ENCODE results near the gene SNW1.

DNA sequence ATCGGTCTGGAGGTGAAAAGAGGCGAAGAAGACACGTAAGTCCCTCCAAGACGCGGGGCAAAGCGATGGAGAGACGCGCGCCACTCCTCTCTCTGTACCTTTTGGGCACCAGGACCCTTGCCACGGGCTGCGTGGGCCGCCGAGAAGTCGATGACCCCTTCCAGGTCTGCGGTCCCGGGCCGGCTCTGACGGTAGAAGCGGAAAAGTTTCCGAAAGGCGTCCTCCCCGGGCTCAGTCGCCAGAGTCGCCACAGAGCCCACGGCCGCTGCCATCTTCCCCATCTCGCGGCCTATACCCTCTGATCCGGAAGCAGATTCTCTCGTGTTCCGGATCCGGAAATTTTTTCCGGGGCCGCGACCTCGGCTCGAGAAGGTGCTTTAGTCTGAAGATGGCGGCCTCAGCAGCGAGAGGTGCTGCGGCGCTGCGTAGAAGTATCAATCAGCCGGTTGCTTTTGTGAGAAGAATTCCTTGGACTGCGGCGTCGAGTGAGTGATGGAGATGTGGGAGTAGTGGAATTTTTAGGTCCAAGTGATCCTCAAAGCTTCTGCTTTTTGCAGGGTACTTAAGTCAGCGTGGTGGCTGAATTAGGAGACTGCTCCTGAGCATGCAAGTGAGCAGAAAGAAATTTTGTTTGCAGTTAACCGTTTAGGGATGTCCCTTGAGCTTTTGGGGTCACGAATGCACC lies 53.1 kb downstream of the SNW1 start, which contains the start of the genes ALKBH1 and SLIRP:
- peak; percentile 26 for TF ChIP-seq POLR2A (IDR thresholded peaks at IDR 0.05)
- peak; percentile 96 for TF ChIP-seq POLR2AphosphoS5 (IDR thresholded peaks at IDR 0.05)
- TF ChIP-seq, protein P1, sequence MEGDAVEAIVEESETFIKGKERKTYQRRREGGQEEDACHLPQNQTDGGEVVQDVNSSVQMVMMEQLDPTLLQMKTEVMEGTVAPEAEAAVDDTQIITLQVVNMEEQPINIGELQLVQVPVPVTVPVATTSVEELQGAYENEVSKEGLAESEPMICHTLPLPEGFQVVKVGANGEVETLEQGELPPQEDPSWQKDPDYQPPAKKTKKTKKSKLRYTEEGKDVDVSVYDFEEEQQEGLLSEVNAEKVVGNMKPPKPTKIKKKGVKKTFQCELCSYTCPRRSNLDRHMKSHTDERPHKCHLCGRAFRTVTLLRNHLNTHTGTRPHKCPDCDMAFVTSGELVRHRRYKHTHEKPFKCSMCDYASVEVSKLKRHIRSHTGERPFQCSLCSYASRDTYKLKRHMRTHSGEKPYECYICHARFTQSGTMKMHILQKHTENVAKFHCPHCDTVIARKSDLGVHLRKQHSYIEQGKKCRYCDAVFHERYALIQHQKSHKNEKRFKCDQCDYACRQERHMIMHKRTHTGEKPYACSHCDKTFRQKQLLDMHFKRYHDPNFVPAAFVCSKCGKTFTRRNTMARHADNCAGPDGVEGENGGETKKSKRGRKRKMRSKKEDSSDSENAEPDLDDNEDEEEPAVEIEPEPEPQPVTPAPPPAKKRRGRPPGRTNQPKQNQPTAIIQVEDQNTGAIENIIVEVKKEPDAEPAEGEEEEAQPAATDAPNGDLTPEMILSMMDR (IDR thresholded peaks at IDR 0.05) = no peak
